Hematopoietic multipotent progenitor cell treated with erythropoietin and hydrocortisone succinate and interleukin-3 and kit ligand, for 4 days (in vitro differentiated cells): ENCODE data around the gene RBM39.
"Not testable (repeated sequence)": the region's sequence is repeated elsewhere in the genome, so short reads cannot be mapped to it uniquely, and the experiment has no call there.

ENCODE experiments used
- DNase-seq: peaks from one replicate; pipeline ENCODE4 v3.0.0-alpha.2; 2015

RBM39 gene

DNA sequence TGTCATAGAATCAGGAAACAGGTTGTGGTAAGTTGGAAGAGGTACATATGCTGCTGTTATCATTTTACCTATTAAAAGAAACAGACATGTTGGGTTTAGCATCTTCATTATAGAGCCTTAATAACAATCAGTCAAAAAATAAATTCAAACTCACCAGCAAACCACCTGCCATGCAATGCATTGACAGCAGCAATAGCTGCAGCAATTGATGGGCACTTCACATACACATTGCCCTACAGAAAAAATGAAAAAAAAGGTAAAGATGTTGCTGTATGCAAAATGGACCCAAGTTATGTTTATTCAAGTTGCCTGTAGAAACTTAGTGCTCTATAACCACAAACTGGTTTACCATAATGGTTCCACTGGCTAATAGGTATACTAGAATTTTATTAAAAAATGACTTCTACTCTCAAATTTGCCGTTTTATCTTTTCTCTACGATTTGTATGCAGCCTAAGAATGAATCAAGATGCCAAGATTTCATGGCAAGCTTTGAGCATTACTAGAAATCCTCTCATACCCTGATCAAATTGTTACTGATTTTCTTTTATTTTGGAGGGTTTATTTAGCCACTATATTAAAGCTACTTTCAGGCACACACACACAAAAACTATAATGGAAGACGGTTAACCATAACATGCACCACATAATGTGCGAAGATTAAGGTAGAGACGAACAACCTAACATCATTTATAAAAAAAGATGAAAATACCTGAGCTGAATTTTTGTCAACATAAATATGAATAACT lies 37.4 kb downstream of the RBM39 start:
- DNase-seq = no peak

- no peak for DNase-seq
Observed at GRCh38 chr20:35702824-35703695, 39.0 kb downstream of the RBM39 start.

DNA sequence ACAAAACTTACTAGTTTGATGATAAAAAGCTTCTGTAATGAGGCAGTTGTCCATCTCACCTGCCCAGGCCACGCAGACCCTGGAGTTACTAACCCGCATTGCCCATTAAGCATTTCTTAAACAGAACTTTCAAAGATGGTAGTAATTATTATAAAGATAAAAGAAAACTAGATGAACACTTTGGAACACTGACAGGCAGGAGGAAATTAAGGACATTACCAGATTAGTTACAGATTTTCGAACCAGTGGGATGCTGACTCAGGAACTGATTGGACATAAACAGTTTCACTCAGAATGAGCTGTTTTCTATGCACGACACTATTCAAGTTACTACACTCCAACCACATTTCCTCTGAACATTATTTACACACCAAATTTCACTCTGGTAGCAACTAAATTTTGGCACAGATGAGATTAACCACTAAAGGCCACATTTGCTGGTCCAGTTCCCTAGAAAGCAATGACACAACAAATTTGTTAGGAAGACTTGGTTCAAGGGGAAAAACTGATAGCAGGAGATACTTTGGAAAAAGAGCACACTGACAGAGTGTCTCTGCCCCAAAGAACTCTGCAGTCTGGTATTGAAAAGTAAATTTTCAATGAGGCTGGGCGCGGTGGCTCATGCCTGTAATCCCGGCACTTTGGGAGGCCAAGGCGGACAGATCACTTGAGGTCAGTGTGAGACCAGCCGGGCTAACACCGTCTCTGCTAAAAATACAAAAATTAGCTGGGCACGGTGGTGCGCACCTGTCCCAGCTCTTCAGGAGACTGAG lies 39.8 kb downstream of the RBM39 start:
- DNase-seq = no peak

GRCh38 chr20:35700625-35701148 lies 41.4 kb downstream of the RBM39 start:
- DNase-seq = no peak

- DNase-seq = no peak
Observed at GRCh38 chr20:35699957-35700624, 42.0 kb downstream of the RBM39 start.

- DNase-seq = peak; percentile 96
Observed at GRCh38 chr20:35699127-35699956, 42.7 kb downstream of the RBM39 start, which contains the start of the genes NFS1 and ROMO1. NFS1 (minus strand) TSS chr20:35699352; CDS start chr20:35699288, 64 bp downstream. ROMO1 (plus strand) TSS chr20:35699405; CDS start chr20:35699633, 228 bp downstream.

GRCh38 chr20:35698298-35699126 lies 43.5 kb downstream of the RBM39 start:
- DNase-seq = peak; percentile 69

GRCh38 chr20:35697696-35698297 lies 44.3 kb downstream of the RBM39 start:
- no peak for DNase-seq

GRCh38 chr20:35695978-35696377 lies 46.1 kb downstream of the RBM39 start:
- DNase-seq = no peak

GRCh38 chr20:35695245-35695749 lies 46.8 kb downstream of the RBM39 start:
- DNase-seq = peak; percentile 27

DNA sequence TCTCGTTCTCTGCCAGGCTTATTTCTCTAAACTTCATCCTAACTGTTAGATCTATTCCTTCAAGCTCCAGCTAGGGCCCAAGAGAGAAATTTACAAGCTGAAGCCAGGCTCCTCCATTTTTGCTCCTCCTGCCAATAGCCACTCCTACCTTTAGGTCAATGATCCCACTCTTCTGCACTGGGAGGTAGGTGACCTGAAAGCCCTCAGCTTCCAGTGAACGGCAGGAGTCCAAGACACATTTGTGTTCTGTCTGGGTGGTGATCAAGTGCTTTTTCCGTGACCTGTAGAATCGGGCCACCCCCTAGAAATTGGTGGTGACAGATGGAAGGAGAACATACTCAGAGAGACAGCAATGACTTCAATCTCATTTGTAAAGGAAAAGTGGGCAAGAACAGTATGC lies 51.8 kb downstream of the RBM39 start:
- DNase-seq = no peak

DNA sequence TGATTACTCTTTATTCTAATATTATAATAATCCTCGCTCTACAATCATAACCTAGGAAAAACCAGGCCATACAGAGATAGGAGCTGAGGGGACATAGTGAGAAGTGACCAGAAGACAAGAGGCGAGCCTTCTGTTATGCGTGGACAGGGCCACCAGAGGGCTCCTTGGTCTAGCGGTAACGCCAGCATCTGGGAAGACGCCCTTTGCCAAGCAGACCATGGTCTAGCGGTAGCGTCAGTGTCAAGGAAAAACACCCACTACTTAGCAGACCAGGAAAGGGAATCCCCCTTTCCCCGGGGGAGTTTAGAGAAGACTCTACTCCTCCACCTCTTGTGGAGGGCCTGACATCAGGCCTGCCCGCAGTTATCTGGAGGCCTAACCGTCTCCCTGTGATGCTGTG lies 55.2 kb downstream of the RBM39 start:
- DNase-seq = peak; percentile 38

- DNase-seq = not testable (repeated sequence)
Observed at GRCh38 chr20:35685368-35685767, 56.7 kb downstream of the RBM39 start.

DNA sequence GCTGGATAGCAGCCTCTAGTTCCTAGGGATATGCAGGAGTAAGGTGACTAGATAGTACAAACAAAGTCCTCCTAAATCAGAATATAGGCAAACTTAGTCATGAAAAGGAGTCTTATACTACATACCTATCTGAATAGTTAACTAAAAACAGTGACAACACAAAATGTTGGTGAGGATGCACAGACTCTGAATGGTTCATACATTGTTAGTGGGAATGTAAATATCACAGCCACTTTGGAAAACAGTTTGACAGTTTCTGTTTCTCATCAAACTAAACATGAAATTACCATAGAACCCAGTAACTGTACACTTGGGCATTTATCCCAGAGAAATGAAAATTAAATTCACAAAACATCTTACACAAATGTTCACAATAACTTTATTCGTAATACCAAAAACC lies 60.1 kb downstream of the RBM39 start:
- DNase-seq = no peak

- DNase-seq = peak; percentile 75
Observed at GRCh38 chr20:35680452-35681183, 61.4 kb downstream of the RBM39 start.

DNA sequence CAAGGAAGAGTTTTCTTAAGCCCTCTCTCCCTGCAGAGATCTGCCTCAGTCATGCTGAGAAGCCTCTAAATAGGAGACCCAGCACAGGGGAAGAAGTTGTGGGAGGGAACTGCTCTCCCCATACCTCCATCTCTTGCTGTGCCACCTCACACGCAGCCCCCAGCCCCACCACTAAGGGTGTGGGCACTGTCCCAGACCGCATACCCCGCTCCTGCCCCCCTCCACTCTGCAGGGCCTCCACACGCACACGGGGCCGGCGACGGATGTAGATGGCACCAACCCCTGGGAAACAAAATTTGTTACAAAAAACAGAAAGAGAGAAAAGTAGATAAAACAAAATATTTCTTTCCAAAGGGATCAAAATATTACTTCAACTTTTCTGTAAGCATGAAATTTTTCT lies 67.1 kb downstream of the RBM39 start:
- DNase-seq = no peak

GRCh38 chr20:35673884-35674283 lies 68.2 kb downstream of the RBM39 start:
- no peak for DNase-seq

- DNase-seq = no peak
Observed at GRCh38 chr20:35669681-35670080, 72.4 kb downstream of the RBM39 start.

- DNase-seq = no peak
Observed at GRCh38 chr20:35669221-35669620, 72.8 kb downstream of the RBM39 start.
